ENCODE measurements around the gene TGFBR3.
"Not testable (repeated sequence)": the region's sequence is repeated elsewhere in the genome, so short reads cannot be mapped to it uniquely, and the experiment has no call there.

TGFBR3 gene

GRCh38 chr1:91843843-91844242 is 42.1 kb downstream of the TGFBR3 start:
- TF ChIP-seq, protein P1, sequence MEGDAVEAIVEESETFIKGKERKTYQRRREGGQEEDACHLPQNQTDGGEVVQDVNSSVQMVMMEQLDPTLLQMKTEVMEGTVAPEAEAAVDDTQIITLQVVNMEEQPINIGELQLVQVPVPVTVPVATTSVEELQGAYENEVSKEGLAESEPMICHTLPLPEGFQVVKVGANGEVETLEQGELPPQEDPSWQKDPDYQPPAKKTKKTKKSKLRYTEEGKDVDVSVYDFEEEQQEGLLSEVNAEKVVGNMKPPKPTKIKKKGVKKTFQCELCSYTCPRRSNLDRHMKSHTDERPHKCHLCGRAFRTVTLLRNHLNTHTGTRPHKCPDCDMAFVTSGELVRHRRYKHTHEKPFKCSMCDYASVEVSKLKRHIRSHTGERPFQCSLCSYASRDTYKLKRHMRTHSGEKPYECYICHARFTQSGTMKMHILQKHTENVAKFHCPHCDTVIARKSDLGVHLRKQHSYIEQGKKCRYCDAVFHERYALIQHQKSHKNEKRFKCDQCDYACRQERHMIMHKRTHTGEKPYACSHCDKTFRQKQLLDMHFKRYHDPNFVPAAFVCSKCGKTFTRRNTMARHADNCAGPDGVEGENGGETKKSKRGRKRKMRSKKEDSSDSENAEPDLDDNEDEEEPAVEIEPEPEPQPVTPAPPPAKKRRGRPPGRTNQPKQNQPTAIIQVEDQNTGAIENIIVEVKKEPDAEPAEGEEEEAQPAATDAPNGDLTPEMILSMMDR (IDR thresholded peaks at IDR 0.05; ENCODE audit: insufficient read depth, low read depth, low read length, missing control alignments), result no peak
- no peak overlapping the region for H3K4me3 ChIP-seq (ENCODE audit: low read length)
- DNase-seq (ENCODE audit: low read depth), result no peak

- DNase-seq (ENCODE audit: low read depth), result no peak
- H3K4me3 ChIP-seq (ENCODE audit: low read length), result no peak overlapping the region
- TF ChIP-seq, protein P1 (IDR thresholded peaks at IDR 0.05; ENCODE audit: insufficient read depth, low read depth, low read length, missing control alignments), result no peak
These were observed 43.4 kb downstream of the TGFBR3 start for GRCh38 chr1:91842563-91842962.

DNA sequence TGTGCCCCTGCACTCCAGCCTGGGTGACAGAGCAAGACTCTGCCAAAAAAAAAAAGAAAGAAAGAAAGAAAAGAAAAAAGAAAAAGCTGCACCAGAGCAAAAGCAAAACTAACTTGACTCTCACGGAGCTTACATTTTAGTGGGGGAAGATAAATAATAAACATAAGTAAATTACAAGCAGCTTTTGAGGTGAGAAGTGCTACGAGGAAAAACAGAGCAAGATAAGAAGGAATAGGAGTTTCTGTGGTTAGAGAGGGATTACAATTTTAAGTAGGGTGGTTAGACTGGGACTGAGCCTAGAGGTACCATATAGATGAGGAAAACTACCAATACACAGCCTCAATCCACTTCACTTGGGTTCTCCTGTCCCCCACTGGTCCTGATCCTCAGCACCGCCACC is 43.9 kb downstream of the TGFBR3 start:
- no peak for DNase-seq (ENCODE audit: low read depth)
- TF ChIP-seq, protein P1 (IDR thresholded peaks at IDR 0.05; ENCODE audit: insufficient read depth, low read depth, low read length, missing control alignments), result no peak
- no peak overlapping the region for H3K4me3 ChIP-seq (ENCODE audit: low read length)

- H3K4me3 ChIP-seq (ENCODE audit: low read length); DNase-seq (ENCODE audit: low read depth): not testable (repeated sequence)
These were observed 45.7 kb downstream of the TGFBR3 start for GRCh38 chr1:91840276-91840675.

GRCh38 chr1:91836331-91837040 is 49.5 kb downstream of the TGFBR3 start:
- TF ChIP-seq, protein P1 (IDR thresholded peaks at IDR 0.05; ENCODE audit: insufficient read depth, low read depth, low read length, missing control alignments), result no peak

GRCh38 chr1:91835087-91835521 is 50.8 kb downstream of the TGFBR3 start:
- no peak for DNase-seq (ENCODE audit: low read depth)
- H3K4me3 ChIP-seq (ENCODE audit: low read length), result no peak overlapping the region
- TF ChIP-seq, protein P1 (IDR thresholded peaks at IDR 0.05; ENCODE audit: insufficient read depth, low read depth, low read length, missing control alignments), result no peak

More at GRCh38 chr1:91836331-91837040, 49.5 kb downstream of the TGFBR3 start:
- no peak for DNase-seq (ENCODE audit: low read depth)
- H3K4me3 ChIP-seq (ENCODE audit: low read length), result no peak overlapping the region

- DNase-seq (ENCODE audit: low read depth); H3K4me3 ChIP-seq (ENCODE audit: low read length): not testable (repeated sequence)
These were observed 51.4 kb downstream of the TGFBR3 start for GRCh38 chr1:91834549-91834948.

GRCh38 chr1:91833946-91834345 is 52.0 kb downstream of the TGFBR3 start:
- TF ChIP-seq, protein P1 (IDR thresholded peaks at IDR 0.05; ENCODE audit: insufficient read depth, low read depth, low read length, missing control alignments), result no peak
- H3K4me3 ChIP-seq (ENCODE audit: low read length), result no peak overlapping the region
- DNase-seq (ENCODE audit: low read depth), result no peak
